ENCODE results near the gene EXOC3L4.
A peak's percentile ranks its signal among the peaks of the same experiment; 100 is the strongest.

Gene EXOC3L4

DNA sequence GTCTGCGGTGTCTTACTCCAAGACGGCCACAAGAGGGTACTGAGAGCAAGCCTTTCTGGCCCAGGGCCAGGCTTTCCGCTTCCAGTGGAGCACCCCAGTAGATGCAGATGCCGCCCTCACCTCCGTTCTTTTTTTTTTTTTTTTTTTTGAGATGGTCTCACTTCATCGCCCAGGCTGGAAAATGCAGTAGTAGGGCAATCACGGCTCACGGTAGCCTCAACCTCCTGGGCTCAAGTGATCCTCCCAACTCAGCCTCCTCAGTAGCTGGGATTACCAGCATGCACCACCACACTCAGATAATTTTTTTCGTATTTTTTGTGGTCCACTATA is 16.1 kb upstream of the EXOC3L4 start:
- Histone ChIP-seq H3K9me3 (ENCODE audit: control insufficient read depth, low read length) (no peaks in the 10 kb centered on the region), H3K4me1 (no peaks in the 10 kb centered on the region), H3K27me3 (ENCODE audit: control insufficient read depth, insufficient read depth, low read length) (no peaks in the 10 kb centered on the region), H3K36me3 (ENCODE audit: control insufficient read depth, insufficient read depth, low read length) (no peaks in the 10 kb centered on the region), H3K79me2 (no peaks in the 10 kb centered on the region), H2AFZ (no peak overlapping the region), H3K4me3 (ENCODE audit: low read depth, low read length) (no peak overlapping the region), H3K27ac (no peak overlapping the region), H3K4me2 (ENCODE audit: low read length) (no peak overlapping the region), H3K9ac (no peak overlapping the region)
- TF ChIP-seq, protein P1, sequence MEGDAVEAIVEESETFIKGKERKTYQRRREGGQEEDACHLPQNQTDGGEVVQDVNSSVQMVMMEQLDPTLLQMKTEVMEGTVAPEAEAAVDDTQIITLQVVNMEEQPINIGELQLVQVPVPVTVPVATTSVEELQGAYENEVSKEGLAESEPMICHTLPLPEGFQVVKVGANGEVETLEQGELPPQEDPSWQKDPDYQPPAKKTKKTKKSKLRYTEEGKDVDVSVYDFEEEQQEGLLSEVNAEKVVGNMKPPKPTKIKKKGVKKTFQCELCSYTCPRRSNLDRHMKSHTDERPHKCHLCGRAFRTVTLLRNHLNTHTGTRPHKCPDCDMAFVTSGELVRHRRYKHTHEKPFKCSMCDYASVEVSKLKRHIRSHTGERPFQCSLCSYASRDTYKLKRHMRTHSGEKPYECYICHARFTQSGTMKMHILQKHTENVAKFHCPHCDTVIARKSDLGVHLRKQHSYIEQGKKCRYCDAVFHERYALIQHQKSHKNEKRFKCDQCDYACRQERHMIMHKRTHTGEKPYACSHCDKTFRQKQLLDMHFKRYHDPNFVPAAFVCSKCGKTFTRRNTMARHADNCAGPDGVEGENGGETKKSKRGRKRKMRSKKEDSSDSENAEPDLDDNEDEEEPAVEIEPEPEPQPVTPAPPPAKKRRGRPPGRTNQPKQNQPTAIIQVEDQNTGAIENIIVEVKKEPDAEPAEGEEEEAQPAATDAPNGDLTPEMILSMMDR (IDR thresholded peaks at IDR 0.05): peak; percentile 68

DNA sequence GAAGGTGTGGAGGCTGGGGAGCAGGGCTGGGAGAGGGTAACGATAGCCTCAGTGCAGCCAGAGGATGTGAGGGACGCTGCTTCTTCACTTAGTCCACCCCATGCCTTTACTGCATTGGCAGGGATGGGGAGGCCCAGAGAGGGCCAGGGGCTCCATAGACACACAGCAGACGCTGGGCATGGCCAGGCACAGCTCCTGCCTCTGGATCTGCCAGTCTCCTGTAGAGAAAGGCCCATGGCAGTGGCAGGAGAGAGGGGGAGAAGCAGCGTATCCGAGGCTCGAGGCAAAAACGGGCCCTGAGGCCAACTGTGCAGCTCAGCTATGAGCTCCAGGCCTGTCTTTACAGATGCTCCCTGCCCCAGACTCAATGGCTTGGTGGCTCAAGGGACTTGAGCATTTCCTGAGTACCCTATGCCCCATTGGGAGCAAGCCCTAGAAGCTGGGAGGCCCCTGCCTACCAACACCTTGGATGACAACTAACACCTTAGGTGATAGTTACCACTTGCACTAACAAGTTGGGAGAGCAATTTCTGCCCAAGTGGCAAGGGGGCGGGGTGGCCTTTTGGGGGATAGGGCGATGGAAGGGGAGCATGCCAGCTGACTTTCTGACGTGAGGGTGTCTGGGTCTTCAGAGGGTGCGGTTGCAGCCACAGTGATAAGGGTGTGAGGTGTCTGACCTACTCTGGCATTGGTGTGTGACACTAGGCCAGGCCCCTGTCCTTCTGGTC is 15.5 kb upstream of the EXOC3L4 start:
- TF ChIP-seq, protein P1 (IDR thresholded peaks at IDR 0.05): no peak
- Histone ChIP-seq H3K79me2 (no peaks in the 10 kb centered on the region), H3K4me2 (ENCODE audit: low read length) (no peak overlapping the region), H3K4me1 (no peaks in the 10 kb centered on the region), H3K9me3 (ENCODE audit: control insufficient read depth, low read length) (no peaks in the 10 kb centered on the region), H3K4me3 (ENCODE audit: low read depth, low read length) (no peak overlapping the region), H3K27ac (no peak overlapping the region), H3K9ac (no peak overlapping the region), H2AFZ (no peak overlapping the region), H3K27me3 (ENCODE audit: control insufficient read depth, insufficient read depth, low read length) (no peaks in the 10 kb centered on the region), H3K36me3 (ENCODE audit: control insufficient read depth, insufficient read depth, low read length) (no peaks in the 10 kb centered on the region)

DNA sequence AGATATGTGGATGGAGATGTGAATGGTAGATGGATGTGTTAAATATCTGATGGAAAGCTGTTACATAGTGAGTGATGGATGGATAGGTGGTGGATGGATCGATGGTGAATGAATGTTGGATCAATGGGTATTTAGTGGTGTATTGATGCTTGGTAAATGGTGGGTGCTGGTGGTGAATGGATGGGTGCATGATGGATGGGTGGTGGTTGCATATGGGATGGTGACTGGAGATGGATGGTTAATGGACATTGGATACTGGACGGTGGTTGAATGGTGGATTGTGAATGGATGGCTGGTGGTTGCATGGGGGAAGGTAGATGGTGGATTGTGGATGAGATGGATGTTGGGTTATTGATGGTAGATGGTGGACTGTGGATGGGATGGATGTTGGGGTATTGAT is 12.6 kb upstream of the EXOC3L4 start:
- no peak overlapping the region for H3K9ac ChIP-seq
- H2AFZ ChIP-seq: no peak overlapping the region
- no peak overlapping the region for H3K4me2 ChIP-seq (ENCODE audit: low read length)
- H3K27me3 ChIP-seq (ENCODE audit: control insufficient read depth, insufficient read depth, low read length): no peaks in the 10 kb centered on the region
- no peaks in the 10 kb centered on the region for H3K4me1 ChIP-seq
- no peak overlapping the region for H3K4me3 ChIP-seq (ENCODE audit: low read depth, low read length)
- TF ChIP-seq, protein P1 (IDR thresholded peaks at IDR 0.05): no peak
- H3K9me3 ChIP-seq (ENCODE audit: control insufficient read depth, low read length): no peaks in the 10 kb centered on the region
- H3K27ac ChIP-seq: no peak overlapping the region
- no peaks in the 10 kb centered on the region for H3K36me3 ChIP-seq (ENCODE audit: control insufficient read depth, insufficient read depth, low read length)
- no peaks in the 10 kb centered on the region for H3K79me2 ChIP-seq

DNA sequence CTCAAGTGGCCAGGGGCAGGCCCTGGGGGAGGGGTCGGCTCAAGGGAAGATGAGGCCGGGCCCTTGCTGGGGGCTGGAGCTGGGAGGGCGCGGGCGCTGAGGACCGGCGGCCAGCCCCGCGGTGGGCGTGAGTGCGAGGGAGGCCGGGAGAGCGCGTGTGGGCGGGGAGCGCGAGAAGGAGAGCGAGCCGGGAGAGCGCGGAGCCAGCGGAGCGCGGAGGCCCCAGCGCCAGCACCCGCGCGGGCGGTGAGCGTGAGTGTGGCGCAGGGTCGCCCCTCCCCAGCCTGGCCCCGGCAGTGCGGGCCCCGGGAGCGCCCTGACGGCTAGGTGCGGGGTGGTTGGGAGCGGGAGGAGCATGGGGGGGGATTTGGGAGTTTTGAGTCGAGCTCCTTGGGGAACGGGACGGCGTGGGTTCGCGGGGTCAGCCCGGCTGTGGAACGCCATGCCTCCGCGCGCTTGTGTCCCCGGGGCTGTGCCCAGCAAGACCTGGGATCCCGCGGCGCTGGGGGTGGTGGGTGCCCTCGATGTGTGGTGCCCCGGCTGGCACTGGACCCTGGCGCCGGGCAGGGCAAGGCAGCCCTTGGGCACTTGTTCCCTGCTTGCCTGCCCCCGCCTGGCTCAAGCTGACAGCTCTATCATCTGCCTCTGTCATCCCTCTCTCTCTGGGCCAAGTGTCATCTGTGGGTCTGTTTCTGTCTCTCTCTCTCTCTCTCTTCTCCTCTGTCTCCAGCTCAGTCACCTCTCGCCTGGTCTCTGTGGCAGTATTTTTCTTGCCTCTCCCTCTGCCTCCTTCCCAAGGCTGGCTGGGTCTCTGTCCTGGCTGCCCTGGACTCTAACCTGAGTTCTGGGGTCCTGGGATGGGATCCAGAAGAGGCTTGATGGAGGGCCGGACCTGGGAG is 10.3 kb upstream of the EXOC3L4 start, which contains the start of gene LBHD2:
Gene LBHD2, plus strand, starts transcription at position 190 of the 899 bp plus-strand sequence. CDS start 1,803 bp downstream, outside the sequence.
- Histone ChIP-seq H3K4me2 (ENCODE audit: low read length) (peak within 1 kb of the TSS; percentile 57), H3K9ac (no peak within 1 kb of the TSS), H3K4me3 (ENCODE audit: low read depth, low read length) (no peak within 1 kb of the TSS), H3K27me3 (ENCODE audit: control insufficient read depth, insufficient read depth, low read length) (no peaks in the 10 kb centered on the region), H3K36me3 (ENCODE audit: control insufficient read depth, insufficient read depth, low read length) (no peaks in the 10 kb centered on the region), H3K4me1 (no peaks in the 10 kb centered on the region), H3K79me2 (no peaks in the 10 kb centered on the region), H3K9me3 (ENCODE audit: control insufficient read depth, low read length) (no peaks in the 10 kb centered on the region), H2AFZ (peak within 1 kb of the TSS; percentile 68), H3K27ac (no peak within 1 kb of the TSS)
- TF ChIP-seq, protein P1 (IDR thresholded peaks at IDR 0.05): no peak
